MM.1S (cell line): ENCODE data around the gene TSSK3.

ENCODE experiments used
- DNase-seq: peaks from one replicate; pipeline ENCODE4 v3.0.0-alpha.2; 2015
- H2AFZ ChIP-seq: fragments of 300-600 bp; sonication (generic); 2 replicates; pipeline ENCODE4 v1.6.0; 2016; ENCODE audit warnings: antibody characterized with exemption, low read length
- H3F3A ChIP-seq: fragments of 300-600 bp; sonication (generic); 2 replicates; pipeline ENCODE4 v1.6.1; 2016; ENCODE audit warnings: mild to moderate bottlenecking, antibody characterized with exemption, low read length, moderate library complexity, mixed read lengths; ENCODE audit not compliant: insufficient read depth
- H3K27ac ChIP-seq: fragments of 300-600 bp; sonication (generic); 2 replicates; pipeline ENCODE4 v1.5.1; 2016; ENCODE audit warnings: mild to moderate bottlenecking, low read length
- H3K27me3 ChIP-seq: fragments of 300-600 bp; sonication (generic); replicated peaks from 2 replicates; pipeline ENCODE4 v1.6.0; 2016; ENCODE audit warnings: low read length; ENCODE audit not compliant: insufficient read depth
- H3K36me3 ChIP-seq: fragments of 300-600 bp; sonication (generic); replicated peaks from 2 replicates; pipeline ENCODE4 v1.6.1; 2016; ENCODE audit warnings: mild to moderate bottlenecking, low read length, mixed read lengths; ENCODE audit not compliant: insufficient read depth
- H3K4me1 ChIP-seq: fragments of 300-600 bp; sonication (generic); 2 replicates; pipeline ENCODE4 v1.6.1; 2016; ENCODE audit warnings: low read length, mixed read lengths
- H3K4me2 ChIP-seq: fragments of 300-600 bp; sonication (generic); 2 replicates; pipeline ENCODE4 v1.6.0; 2016; ENCODE audit warnings: low read depth, low read length
- H3K4me3 ChIP-seq: fragments of 300-600 bp; sonication (generic); 2 replicates; pipeline ENCODE4 v1.5.1; 2016; ENCODE audit warnings: low read length, mixed read lengths
- H3K79me2 ChIP-seq: fragments of 300-600 bp; sonication (generic); 2 replicates; pipeline ENCODE4 v1.6.1; 2016; ENCODE audit warnings: mixed run types, low read length, mixed read lengths
- H3K9ac ChIP-seq: fragments of 300-600 bp; sonication (generic); 2 replicates; pipeline ENCODE4 v1.6.1; 2016; ENCODE audit warnings: low read length, mixed read lengths
- H3K9me2 ChIP-seq: fragments of 300-600 bp; sonication (generic); replicated peaks from 2 replicates; pipeline ENCODE4 v1.6.1; 2016; ENCODE audit warnings: mild to moderate bottlenecking, low read length, mixed read lengths; ENCODE audit not compliant: insufficient read depth
- H3K9me3 ChIP-seq: fragments of 300-600 bp; sonication (generic); replicated peaks from 2 replicates; pipeline ENCODE4 v1.6.1; 2016; ENCODE audit warnings: mild to moderate bottlenecking, low read length, mixed read lengths; ENCODE audit not compliant: insufficient read depth
- H4K20me1 ChIP-seq: fragments of 300-600 bp; sonication (generic); 2 replicates; pipeline ENCODE4 v1.6.1; 2016; ENCODE audit warnings: mild to moderate bottlenecking, low read length, moderate library complexity, mixed read lengths; ENCODE audit not compliant: insufficient read depth
- EZH2 ChIP-seq: fragments of 300-600 bp; sonication (generic); optimal IDR thresholded peaks from 2 replicates; pipeline ENCODE3; 2017; ENCODE audit warnings: low read depth, mild to moderate bottlenecking, antibody characterized with exemption, low read length, mixed read lengths
- EZH2phosphoT487 ChIP-seq: fragments of 300-600 bp; sonication (generic); IDR thresholded peaks from 2 replicates; pipeline ENCODE4 v1.6.1; 2018; ENCODE audit warnings: antibody characterized with exemption, low read length
- TF ChIP-seq, protein P1 (sequence below): fragments of 300-600 bp; sonication (generic); IDR thresholded peaks from 2 replicates; pipeline ENCODE4 v1.5.1; 2016; ENCODE audit warnings: antibody characterized with exemption, low read length, mixed read lengths

The TSSK3 gene

DNA sequence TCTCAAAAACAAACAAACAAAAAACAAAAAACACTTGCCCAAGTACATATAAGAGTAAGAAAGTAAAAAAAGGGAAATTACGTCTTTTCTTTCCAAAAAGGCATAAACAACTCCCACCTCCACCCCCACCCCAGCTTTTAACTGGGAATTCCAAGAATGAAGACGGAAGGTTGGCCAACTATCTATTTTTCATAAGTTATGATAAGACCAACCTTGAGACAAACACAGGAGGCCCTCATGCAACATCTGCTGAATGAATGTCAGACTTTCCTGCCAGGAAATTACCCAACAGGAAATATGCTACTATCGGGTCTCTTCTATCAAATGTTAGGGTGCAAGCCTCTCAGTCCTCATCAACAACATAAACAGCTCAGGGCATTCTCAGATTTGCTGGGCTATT lies 30.0 kb downstream of the TSSK3 start:
- Histone ChIP-seq H4K20me1 (no peaks in the 10 kb centered on the region), H2AFZ (no peak overlapping the region), H3K9me2 (no peaks in the 10 kb centered on the region), H3K36me3 (peaks cover 9% of the 10 kb centered on the region; the same call in 1 of the 2 replicates), H3K27me3 (no peaks in the 10 kb centered on the region), H3F3A (peaks cover 7% of the 10 kb centered on the region; the same call in 1 of the 2 replicates), H3K4me3 (no peak overlapping the region), H3K4me2 (no peak overlapping the region), H3K9ac (no peak overlapping the region), H3K9me3 (no peaks in the 10 kb centered on the region), H3K4me1 (peaks cover 10% of the 10 kb centered on the region), H3K27ac (no peak overlapping the region), H3K79me2 (peaks cover 48% of the 10 kb centered on the region)
- TF ChIP-seq, protein P1, sequence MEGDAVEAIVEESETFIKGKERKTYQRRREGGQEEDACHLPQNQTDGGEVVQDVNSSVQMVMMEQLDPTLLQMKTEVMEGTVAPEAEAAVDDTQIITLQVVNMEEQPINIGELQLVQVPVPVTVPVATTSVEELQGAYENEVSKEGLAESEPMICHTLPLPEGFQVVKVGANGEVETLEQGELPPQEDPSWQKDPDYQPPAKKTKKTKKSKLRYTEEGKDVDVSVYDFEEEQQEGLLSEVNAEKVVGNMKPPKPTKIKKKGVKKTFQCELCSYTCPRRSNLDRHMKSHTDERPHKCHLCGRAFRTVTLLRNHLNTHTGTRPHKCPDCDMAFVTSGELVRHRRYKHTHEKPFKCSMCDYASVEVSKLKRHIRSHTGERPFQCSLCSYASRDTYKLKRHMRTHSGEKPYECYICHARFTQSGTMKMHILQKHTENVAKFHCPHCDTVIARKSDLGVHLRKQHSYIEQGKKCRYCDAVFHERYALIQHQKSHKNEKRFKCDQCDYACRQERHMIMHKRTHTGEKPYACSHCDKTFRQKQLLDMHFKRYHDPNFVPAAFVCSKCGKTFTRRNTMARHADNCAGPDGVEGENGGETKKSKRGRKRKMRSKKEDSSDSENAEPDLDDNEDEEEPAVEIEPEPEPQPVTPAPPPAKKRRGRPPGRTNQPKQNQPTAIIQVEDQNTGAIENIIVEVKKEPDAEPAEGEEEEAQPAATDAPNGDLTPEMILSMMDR: no peak
- TF ChIP-seq EZH2phosphoT487 (no peak), EZH2 (no peak)
- no peak for DNase-seq

DNA sequence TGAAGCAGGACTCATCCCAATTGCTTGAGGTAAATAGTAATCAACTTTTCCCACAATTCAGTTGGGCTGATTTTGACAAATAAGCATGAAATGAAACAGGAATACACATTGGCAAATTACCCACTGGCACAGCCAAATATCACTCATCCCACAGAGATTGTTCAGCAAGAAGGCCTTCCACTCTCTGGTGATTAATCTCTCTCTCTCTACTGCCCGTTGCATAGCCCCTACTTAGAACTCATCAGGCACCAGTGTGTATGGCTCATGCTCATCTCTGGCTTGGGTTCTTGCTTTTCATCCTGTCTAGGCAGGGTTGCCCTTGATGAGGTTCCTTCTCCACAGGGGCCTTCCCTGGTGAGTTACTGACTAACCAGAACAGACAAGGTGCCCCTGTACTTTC lies 30.8 kb downstream of the TSSK3 start:
- Histone ChIP-seq H3K27ac (no peak overlapping the region), H3K4me3 (peak overlapping the region; percentile 96)

DNA sequence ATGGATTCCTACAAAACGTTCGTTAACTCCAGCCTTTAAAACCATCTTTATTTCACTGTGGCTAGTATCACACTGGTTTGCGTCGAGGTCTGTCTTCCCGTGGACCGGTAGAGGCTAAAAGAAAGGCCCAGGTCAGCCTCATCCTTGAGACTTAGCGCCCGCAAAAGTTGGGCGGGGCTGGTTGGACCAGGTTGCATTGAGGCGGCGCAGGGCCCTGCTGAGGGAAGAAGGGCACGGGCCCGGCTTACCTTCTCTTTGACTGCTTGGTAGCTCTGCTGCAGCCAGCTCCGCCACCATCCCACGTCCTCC lies 31.4 kb downstream of the TSSK3 start:
- peak overlapping the region; percentile 96 for H3K4me3 ChIP-seq
- peaks cover 10% of the 10 kb centered on the region for H3K4me1 ChIP-seq
- no peaks in the 10 kb centered on the region for H3K9me2 ChIP-seq
- peaks cover 9% of the 10 kb centered on the region; the same call in 1 of the 2 replicates for H3K36me3 ChIP-seq
- DNase-seq: peak; percentile 62
- no peaks in the 10 kb centered on the region for H3K9me3 ChIP-seq
- H3K27ac ChIP-seq: peak overlapping the region; percentile 60; the same call in 1 of the 2 replicates
- no peaks in the 10 kb centered on the region for H3K27me3 ChIP-seq
- peaks cover 7% of the 10 kb centered on the region; the same call in 1 of the 2 replicates for H3F3A ChIP-seq
- H3K9ac ChIP-seq: peak overlapping the region; percentile 91
- H4K20me1 ChIP-seq: no peaks in the 10 kb centered on the region
- H3K4me2 ChIP-seq: peak overlapping the region; percentile 95
- TF ChIP-seq EZH2 (no peak), EZH2phosphoT487 (no peak)
- TF ChIP-seq, protein P1: no peak
- H2AFZ ChIP-seq: peak overlapping the region; percentile 75
- H3K79me2 ChIP-seq: peaks cover 45% of the 10 kb centered on the region

More for the DNA sequence above, 30.8 kb downstream of the TSSK3 start:
- Histone ChIP-seq H3K4me2 (peak overlapping the region; percentile 95), H2AFZ (no peak overlapping the region), H3K79me2 (peaks cover 48% of the 10 kb centered on the region), H3K27me3 (no peaks in the 10 kb centered on the region), H3F3A (peaks cover 7% of the 10 kb centered on the region; the same call in 1 of the 2 replicates), H3K9me2 (no peaks in the 10 kb centered on the region), H3K9ac (peak overlapping the region; percentile 91; the same call in 1 of the 2 replicates), H3K9me3 (no peaks in the 10 kb centered on the region), H4K20me1 (no peaks in the 10 kb centered on the region), H3K36me3 (peaks cover 9% of the 10 kb centered on the region; the same call in 1 of the 2 replicates), H3K4me1 (peaks cover 10% of the 10 kb centered on the region)
- TF ChIP-seq, protein P1: no peak
- TF ChIP-seq EZH2 (no peak), EZH2phosphoT487 (no peak)
- no peak for DNase-seq
